ENCODE data around the gene FOS.

The FOS gene

DNA sequence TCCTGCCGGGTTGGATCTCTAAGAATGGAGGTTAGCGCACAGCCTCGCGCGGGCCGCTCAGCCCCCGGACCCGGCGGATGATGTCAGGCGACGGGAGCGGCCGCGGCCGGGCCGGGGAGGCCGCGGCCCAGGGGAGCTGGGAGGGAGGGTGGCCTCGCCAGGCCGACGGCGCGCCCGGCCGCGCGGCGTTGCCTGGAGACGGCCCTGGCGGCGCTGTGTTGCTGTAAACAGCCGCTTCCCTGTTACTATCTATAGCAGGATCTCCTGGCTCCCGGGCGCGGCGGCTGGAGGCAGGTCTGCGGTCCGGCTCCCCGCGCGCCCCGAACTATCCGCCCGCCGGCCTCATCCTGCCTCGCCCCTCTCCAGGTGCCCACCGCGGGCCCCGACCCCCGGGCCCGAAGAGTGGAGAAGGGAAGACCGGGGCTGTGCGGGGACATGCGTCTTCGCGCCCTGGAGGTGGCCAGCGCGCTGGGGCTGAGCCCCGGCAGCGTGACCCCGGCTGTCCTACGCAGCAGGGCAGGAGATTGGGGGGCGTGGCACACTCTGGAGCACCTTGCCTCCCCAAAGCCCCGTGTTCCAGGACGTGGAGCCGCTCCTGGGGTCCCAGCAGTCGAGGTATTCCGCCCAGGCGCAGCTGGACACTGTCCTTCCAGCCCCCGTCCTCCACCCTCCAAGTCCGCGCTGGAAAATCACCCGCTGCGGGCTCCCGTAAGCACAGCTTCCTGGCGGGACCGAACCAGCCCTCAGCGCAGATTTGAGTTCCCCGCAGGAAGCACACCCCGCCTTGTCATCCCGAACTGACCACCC, 1.4 kb upstream of the FOS start:
- H3K27me3 Mint-ChIP-seq (ENCODE audit: low read depth, poor library complexity): peaks cover 46% of the 10 kb centered on the region
- H3K4me1 Mint-ChIP-seq: peaks cover 64% of the 10 kb centered on the region
- H3K9me3 Mint-ChIP-seq: no peaks in the 10 kb centered on the region
- H3K27ac Mint-ChIP-seq: peak overlapping the region; percentile 100
- peaks cover 20% of the 10 kb centered on the region for H3K36me3 Mint-ChIP-seq (ENCODE audit: low read depth)
- TF ChIP-seq, protein P1, sequence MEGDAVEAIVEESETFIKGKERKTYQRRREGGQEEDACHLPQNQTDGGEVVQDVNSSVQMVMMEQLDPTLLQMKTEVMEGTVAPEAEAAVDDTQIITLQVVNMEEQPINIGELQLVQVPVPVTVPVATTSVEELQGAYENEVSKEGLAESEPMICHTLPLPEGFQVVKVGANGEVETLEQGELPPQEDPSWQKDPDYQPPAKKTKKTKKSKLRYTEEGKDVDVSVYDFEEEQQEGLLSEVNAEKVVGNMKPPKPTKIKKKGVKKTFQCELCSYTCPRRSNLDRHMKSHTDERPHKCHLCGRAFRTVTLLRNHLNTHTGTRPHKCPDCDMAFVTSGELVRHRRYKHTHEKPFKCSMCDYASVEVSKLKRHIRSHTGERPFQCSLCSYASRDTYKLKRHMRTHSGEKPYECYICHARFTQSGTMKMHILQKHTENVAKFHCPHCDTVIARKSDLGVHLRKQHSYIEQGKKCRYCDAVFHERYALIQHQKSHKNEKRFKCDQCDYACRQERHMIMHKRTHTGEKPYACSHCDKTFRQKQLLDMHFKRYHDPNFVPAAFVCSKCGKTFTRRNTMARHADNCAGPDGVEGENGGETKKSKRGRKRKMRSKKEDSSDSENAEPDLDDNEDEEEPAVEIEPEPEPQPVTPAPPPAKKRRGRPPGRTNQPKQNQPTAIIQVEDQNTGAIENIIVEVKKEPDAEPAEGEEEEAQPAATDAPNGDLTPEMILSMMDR (IDR thresholded peaks at IDR 0.05): no peak
- H3K4me3 Mint-ChIP-seq: peak overlapping the region; percentile 91
- peak; percentile 83 for DNase-seq

DNA sequence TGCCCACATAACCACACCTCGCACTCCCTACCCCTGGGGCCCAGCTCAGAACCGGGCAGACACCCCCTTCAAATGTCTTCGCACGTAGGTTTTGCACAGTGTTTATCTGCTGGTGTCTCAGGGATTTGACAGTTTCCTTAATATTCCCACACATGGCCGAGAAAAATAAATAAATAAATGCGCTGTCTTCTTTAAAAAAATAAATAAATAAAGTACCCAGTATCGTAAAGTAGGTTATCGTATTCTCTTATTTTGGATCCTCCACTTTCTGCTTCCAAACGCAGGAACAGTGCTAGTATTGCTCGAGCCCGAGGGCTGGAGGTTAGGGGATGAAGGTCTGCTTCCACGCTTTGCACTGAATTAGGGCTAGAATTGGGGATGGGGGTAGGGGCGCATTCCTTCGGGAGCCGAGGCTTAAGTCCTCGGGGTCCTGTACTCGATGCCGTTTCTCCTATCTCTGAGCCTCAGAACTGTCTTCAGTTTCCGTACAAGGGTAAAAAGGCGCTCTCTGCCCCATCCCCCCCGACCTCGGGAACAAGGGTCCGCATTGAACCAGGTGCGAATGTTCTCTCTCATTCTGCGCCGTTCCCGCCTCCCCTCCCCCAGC, 710 bp upstream of the FOS start:
- Mint-ChIP-seq H3K36me3 (ENCODE audit: low read depth) (peaks cover 24% of the 10 kb centered on the region), H3K27me3 (ENCODE audit: low read depth, poor library complexity) (peaks cover 46% of the 10 kb centered on the region), H3K4me1 (peaks cover 62% of the 10 kb centered on the region), H3K9me3 (no peaks in the 10 kb centered on the region), H3K27ac (peak overlapping the region; percentile 100), H3K4me3 (peak overlapping the region; percentile 91)
- DNase-seq: no peak
- TF ChIP-seq, protein P1 (IDR thresholded peaks at IDR 0.05): no peak

DNA sequence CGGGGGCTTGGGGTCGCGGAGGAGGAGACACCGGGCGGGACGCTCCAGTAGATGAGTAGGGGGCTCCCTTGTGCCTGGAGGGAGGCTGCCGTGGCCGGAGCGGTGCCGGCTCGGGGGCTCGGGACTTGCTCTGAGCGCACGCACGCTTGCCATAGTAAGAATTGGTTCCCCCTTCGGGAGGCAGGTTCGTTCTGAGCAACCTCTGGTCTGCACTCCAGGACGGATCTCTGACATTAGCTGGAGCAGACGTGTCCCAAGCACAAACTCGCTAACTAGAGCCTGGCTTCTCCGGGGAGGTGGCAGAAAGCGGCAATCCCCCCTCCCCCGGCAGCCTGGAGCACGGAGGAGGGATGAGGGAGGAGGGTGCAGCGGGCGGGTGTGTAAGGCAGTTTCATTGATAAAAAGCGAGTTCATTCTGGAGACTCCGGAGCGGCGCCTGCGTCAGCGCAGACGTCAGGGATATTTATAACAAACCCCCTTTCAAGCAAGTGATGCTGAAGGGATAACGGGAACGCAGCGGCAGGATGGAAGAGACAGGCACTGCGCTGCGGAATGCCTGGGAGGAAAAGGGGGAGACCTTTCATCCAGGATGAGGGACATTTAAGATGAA, 630 bp downstream of the FOS start:
- H3K4me3 Mint-ChIP-seq: peak overlapping the region; percentile 91
- peaks cover 44% of the 10 kb centered on the region for H3K27me3 Mint-ChIP-seq (ENCODE audit: low read depth, poor library complexity)
- peak; percentile 54 for DNase-seq
- peaks cover 24% of the 10 kb centered on the region for H3K36me3 Mint-ChIP-seq (ENCODE audit: low read depth)
- peaks cover 50% of the 10 kb centered on the region for H3K4me1 Mint-ChIP-seq
- TF ChIP-seq, protein P1 (IDR thresholded peaks at IDR 0.05): no peak
- H3K9me3 Mint-ChIP-seq: no peaks in the 10 kb centered on the region
- peak overlapping the region; percentile 100 for H3K27ac Mint-ChIP-seq

- DNase-seq: peak; percentile 59
- peak overlapping the region; percentile 100 for H3K27ac Mint-ChIP-seq
- H3K27me3 Mint-ChIP-seq (ENCODE audit: low read depth, poor library complexity): peaks cover 43% of the 10 kb centered on the region
- peaks cover 48% of the 10 kb centered on the region for H3K4me1 Mint-ChIP-seq
- peak overlapping the region; percentile 91 for H3K4me3 Mint-ChIP-seq
- peaks cover 24% of the 10 kb centered on the region for H3K36me3 Mint-ChIP-seq (ENCODE audit: low read depth)
- TF ChIP-seq, protein P1 (IDR thresholded peaks at IDR 0.05): no peak
- no peaks in the 10 kb centered on the region for H3K9me3 Mint-ChIP-seq
Observed at GRCh38 chr14:75279763-75280290, 1.2 kb downstream of the FOS start.

GRCh38 chr14:75280291-75280830, 1.7 kb downstream of the FOS start:
- H3K36me3 Mint-ChIP-seq (ENCODE audit: low read depth): peaks cover 24% of the 10 kb centered on the region
- no peak for DNase-seq
- H3K9me3 Mint-ChIP-seq: no peaks in the 10 kb centered on the region
- peaks cover 43% of the 10 kb centered on the region for H3K4me1 Mint-ChIP-seq
- no peak overlapping the region for H3K27ac Mint-ChIP-seq
- TF ChIP-seq, protein P1 (IDR thresholded peaks at IDR 0.05): no peak
- H3K27me3 Mint-ChIP-seq (ENCODE audit: low read depth, poor library complexity): peaks cover 37% of the 10 kb centered on the region
- H3K4me3 Mint-ChIP-seq: peak overlapping the region; percentile 91
